Measurements from ENCODE around the gene ROBO2. TPM values are rescaled to one million over a fixed set of nuclear protein-coding genes. Genes with fewer than 3 reads are reported as not detected.

The ROBO2 gene
- polyA plus RNA-seq, 1 donor, result 2.2 TPM

GRCh38 chr3:77256584-77257503 lies 216.9 kb downstream of the ROBO2 start:
- DNase-seq (ENCODE audit: low read depth), result no peak

GRCh38 chr3:77259694-77260093 lies 219.8 kb downstream of the ROBO2 start:
- no peak for DNase-seq (ENCODE audit: low read depth)

GRCh38 chr3:77262361-77262760 lies 222.5 kb downstream of the ROBO2 start:
- no peak for DNase-seq (ENCODE audit: low read depth)

GRCh38 chr3:77267589-77267988 lies 227.7 kb downstream of the ROBO2 start:
- no peak for DNase-seq (ENCODE audit: low read depth)

- no peak for DNase-seq (ENCODE audit: low read depth)
These were observed 231.4 kb downstream of the ROBO2 start for GRCh38 chr3:77271306-77271705.

GRCh38 chr3:77271711-77272110 lies 231.8 kb downstream of the ROBO2 start:
- DNase-seq (ENCODE audit: low read depth), result no peak

- DNase-seq (ENCODE audit: low read depth), result no peak
These were observed 239.4 kb downstream of the ROBO2 start for GRCh38 chr3:77279276-77279675.

- DNase-seq (ENCODE audit: low read depth), result no peak
These were observed 241.8 kb downstream of the ROBO2 start for GRCh38 chr3:77281721-77282120.

GRCh38 chr3:77283108-77283507 lies 243.2 kb downstream of the ROBO2 start:
- DNase-seq (ENCODE audit: low read depth), result no peak

- no peak for DNase-seq (ENCODE audit: low read depth)
These were observed 248.4 kb downstream of the ROBO2 start for GRCh38 chr3:77288348-77288747.

GRCh38 chr3:77296527-77296926 lies 256.6 kb downstream of the ROBO2 start:
- DNase-seq (ENCODE audit: low read depth), result no peak

GRCh38 chr3:77298417-77298816 lies 258.5 kb downstream of the ROBO2 start:
- DNase-seq (ENCODE audit: low read depth), result no peak

- DNase-seq (ENCODE audit: low read depth), result no peak
These were observed 264.2 kb downstream of the ROBO2 start for GRCh38 chr3:77303955-77304699.

- DNase-seq (ENCODE audit: low read depth), result no peak
These were observed 264.8 kb downstream of the ROBO2 start for GRCh38 chr3:77304700-77305021.

GRCh38 chr3:77309460-77309859 lies 269.6 kb downstream of the ROBO2 start:
- no peak for DNase-seq (ENCODE audit: low read depth)

GRCh38 chr3:77313843-77314242 lies 273.9 kb downstream of the ROBO2 start:
- DNase-seq (ENCODE audit: low read depth), result no peak

- DNase-seq (ENCODE audit: low read depth), result no peak
These were observed 279.8 kb downstream of the ROBO2 start for GRCh38 chr3:77319711-77320110.

- DNase-seq (ENCODE audit: low read depth), result peak; percentile 19
These were observed 280.6 kb downstream of the ROBO2 start for GRCh38 chr3:77320514-77320913.

- DNase-seq (ENCODE audit: low read depth), result no peak
These were observed 281.7 kb downstream of the ROBO2 start for GRCh38 chr3:77321646-77322045.

- no peak for DNase-seq (ENCODE audit: low read depth)
These were observed 283.7 kb downstream of the ROBO2 start for GRCh38 chr3:77323626-77324025.

GRCh38 chr3:77324105-77324504 lies 284.2 kb downstream of the ROBO2 start:
- no peak for DNase-seq (ENCODE audit: low read depth)

- no peak for DNase-seq (ENCODE audit: low read depth)
These were observed 285.4 kb downstream of the ROBO2 start for GRCh38 chr3:77325280-77325679.

GRCh38 chr3:77325702-77326101 lies 285.8 kb downstream of the ROBO2 start:
- DNase-seq (ENCODE audit: low read depth), result no peak

Data from forelimb muscle (tissue), 1 donor.